ENCODE measurements around the gene MEPCE. TPM values are rescaled to one million over a fixed set of nuclear protein-coding genes. Genes with fewer than 3 reads are reported as not detected.

Gene MEPCE
- total and polyA plus RNA-seq, 9 of the 15 experiments (the other 6 are each of a cell fraction or from before 2014, with no cell fraction given): 10.9 to 76.3 (median 44.1) TPM

DNA sequence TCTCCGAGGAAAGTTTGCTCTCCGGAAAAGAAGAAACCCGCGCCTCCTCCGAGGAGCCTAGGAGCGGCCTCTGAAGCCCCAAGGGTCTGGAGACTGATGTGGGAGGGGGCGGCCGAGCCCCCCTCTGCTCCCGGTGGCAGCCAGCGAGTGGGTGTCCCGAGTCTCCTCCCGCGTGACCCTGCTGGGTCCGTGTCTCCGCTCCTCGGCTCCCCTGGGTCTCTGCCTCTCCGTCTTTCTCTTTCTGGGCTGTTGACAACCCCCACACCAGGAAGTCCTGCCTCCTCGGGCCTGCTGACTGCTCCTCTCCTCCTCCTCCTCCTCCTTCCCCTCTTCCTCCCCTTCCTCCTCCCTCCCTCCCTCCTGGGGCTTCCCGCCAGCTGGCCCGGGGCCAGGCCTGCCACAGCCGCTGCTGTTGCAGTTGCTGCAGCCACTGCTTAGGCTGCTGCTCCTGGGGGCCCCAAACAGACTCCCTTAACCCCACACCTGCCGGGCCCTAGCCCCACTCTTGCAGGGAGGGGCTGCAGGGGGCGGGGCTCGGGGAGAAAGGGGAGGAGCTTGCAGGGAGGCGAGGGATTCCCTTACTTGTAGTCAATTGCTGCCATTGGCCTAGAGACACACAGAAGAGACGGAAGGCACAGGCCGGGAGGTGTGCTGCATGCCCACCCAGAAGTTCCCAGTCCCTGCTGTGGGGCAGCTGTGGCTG lies 49.5 kb downstream of the MEPCE start, which contains the start of gene TSC22D4 (continued):
- no peak; the same call in 1 of the 2 replicates for TF ChIP-seq RNF2 (IDR thresholded peaks at IDR 0.05)
- TF ChIP-seq, protein P1, sequence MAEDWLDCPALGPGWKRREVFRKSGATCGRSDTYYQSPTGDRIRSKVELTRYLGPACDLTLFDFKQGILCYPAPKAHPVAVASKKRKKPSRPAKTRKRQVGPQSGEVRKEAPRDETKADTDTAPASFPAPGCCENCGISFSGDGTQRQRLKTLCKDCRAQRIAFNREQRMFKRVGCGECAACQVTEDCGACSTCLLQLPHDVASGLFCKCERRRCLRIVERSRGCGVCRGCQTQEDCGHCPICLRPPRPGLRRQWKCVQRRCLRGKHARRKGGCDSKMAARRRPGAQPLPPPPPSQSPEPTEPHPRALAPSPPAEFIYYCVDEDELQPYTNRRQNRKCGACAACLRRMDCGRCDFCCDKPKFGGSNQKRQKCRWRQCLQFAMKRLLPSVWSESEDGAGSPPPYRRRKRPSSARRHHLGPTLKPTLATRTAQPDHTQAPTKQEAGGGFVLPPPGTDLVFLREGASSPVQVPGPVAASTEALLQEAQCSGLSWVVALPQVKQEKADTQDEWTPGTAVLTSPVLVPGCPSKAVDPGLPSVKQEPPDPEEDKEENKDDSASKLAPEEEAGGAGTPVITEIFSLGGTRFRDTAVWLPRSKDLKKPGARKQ (CRISPR knock-in tag; IDR thresholded peaks at IDR 0.05): no peak
- TF ChIP-seq KHSRP (IDR thresholded peaks at IDR 0.05): no peak
- peak; percentile 92 for TF ChIP-seq GATAD2A (IDR thresholded peaks at IDR 0.05)
- no peak for TF ChIP-seq ZKSCAN8 (CRISPR knock-in tag; IDR thresholded peaks at IDR 0.05)
- TF ChIP-seq ZNF79 (CRISPR knock-in tag; IDR thresholded peaks at IDR 0.05; ENCODE audit: low read depth): no peak
- TF ChIP-seq ZNF77 (CRISPR knock-in tag; IDR thresholded peaks at IDR 0.05): no peak
- no peak for TF ChIP-seq MEF2D (tag; conservative IDR thresholded peaks at IDR 0.05; ENCODE audit: low read depth)
- no peak for TF ChIP-seq EWSR1 (IDR thresholded peaks at IDR 0.05; ENCODE audit: borderline replicate concordance, low read depth, partially characterized antibody)
- TF ChIP-seq ZC3H4 (CRISPR knock-in tag; IDR thresholded peaks at IDR 0.05; ENCODE audit: borderline replicate concordance): no peak
- TF ChIP-seq ZC3H11A (IDR thresholded peaks at IDR 0.05; ENCODE audit: low read depth, low read length): no peak
- no peak for TF ChIP-seq E2F3 (CRISPR knock-in tag; IDR thresholded peaks at IDR 0.05)
- peak; percentile 40; the same call in 1 of the 2 replicates for TF ChIP-seq MXI1 (IDR thresholded peaks at IDR 0.05; ENCODE audit: low read depth, low read length)
- TF ChIP-seq SRSF3 (IDR thresholded peaks at IDR 0.05; ENCODE audit: insufficient read depth, low read length): no peak
- TF ChIP-seq MTA2 (IDR thresholded peaks at IDR 0.05; ENCODE audit: low read depth): peak; percentile 70
- TF ChIP-seq, protein P2, sequence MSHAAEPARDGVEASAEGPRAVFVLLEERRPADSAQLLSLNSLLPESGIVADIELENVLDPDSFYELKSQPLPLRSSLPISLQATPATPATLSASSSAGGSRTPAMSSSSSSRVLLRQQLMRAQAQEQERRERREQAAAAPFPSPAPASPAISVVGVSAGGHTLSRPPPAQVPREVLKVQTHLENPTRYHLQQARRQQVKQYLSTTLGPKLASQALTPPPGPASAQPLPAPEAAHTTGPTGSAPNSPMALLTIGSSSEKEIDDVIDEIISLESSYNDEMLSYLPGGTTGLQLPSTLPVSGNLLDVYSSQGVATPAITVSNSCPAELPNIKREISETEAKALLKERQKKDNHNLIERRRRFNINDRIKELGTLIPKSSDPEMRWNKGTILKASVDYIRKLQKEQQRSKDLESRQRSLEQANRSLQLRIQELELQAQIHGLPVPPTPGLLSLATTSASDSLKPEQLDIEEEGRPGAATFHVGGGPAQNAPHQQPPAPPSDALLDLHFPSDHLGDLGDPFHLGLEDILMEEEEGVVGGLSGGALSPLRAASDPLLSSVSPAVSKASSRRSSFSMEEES (CRISPR knock-in tag; IDR thresholded peaks at IDR 0.05): no peak
- TF ChIP-seq KDM4B (IDR thresholded peaks at IDR 0.05; ENCODE audit: borderline replicate concordance in 2 of 2, low read depth in 1 of 2): peak in 1 of 2 experiments; percentile 82; a peak in 2 of 4 replicates
- TF ChIP-seq MEIS2 (IDR thresholded peaks at IDR 0.05; ENCODE audit: partially characterized antibody): peak; percentile 48
- TF ChIP-seq, protein P3, sequence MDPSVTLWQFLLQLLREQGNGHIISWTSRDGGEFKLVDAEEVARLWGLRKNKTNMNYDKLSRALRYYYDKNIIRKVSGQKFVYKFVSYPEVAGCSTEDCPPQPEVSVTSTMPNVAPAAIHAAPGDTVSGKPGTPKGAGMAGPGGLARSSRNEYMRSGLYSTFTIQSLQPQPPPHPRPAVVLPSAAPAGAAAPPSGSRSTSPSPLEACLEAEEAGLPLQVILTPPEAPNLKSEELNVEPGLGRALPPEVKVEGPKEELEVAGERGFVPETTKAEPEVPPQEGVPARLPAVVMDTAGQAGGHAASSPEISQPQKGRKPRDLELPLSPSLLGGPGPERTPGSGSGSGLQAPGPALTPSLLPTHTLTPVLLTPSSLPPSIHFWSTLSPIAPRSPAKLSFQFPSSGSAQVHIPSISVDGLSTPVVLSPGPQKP (CRISPR knock-in tag; IDR thresholded peaks at IDR 0.05): no peak
- TF ChIP-seq KLF6 (CRISPR knock-in tag; IDR thresholded peaks at IDR 0.05; ENCODE audit: borderline replicate concordance): no peak
